Astrocyte (in vitro differentiated cells and primary cell): ENCODE measurements around the gene PGLYRP4.

Experiments used
- EZH2 ChIP-seq: IDR thresholded peaks from 2 replicates; pipeline ENCODE4 v1.6.1; 2012; ENCODE audit warnings: mild to moderate bottlenecking, low read length, inconsistent platforms; ENCODE audit not compliant: insufficient read depth
- TF ChIP-seq, protein P1 (sequence below): IDR thresholded peaks from 2 replicates; pipeline ENCODE4 v1.5.1; 2011; ENCODE audit warnings: low read depth, mild to moderate bottlenecking, inconsistent platforms, low read length, moderate library complexity; ENCODE audit not compliant: insufficient read depth

- TF ChIP-seq, protein P1, sequence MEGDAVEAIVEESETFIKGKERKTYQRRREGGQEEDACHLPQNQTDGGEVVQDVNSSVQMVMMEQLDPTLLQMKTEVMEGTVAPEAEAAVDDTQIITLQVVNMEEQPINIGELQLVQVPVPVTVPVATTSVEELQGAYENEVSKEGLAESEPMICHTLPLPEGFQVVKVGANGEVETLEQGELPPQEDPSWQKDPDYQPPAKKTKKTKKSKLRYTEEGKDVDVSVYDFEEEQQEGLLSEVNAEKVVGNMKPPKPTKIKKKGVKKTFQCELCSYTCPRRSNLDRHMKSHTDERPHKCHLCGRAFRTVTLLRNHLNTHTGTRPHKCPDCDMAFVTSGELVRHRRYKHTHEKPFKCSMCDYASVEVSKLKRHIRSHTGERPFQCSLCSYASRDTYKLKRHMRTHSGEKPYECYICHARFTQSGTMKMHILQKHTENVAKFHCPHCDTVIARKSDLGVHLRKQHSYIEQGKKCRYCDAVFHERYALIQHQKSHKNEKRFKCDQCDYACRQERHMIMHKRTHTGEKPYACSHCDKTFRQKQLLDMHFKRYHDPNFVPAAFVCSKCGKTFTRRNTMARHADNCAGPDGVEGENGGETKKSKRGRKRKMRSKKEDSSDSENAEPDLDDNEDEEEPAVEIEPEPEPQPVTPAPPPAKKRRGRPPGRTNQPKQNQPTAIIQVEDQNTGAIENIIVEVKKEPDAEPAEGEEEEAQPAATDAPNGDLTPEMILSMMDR, result no peak
- no peak for TF ChIP-seq EZH2
These were observed 55.2 kb downstream of the PGLYRP4 start for GRCh38 chr1:153293480-153293775.
